Skeletal muscle cell (primary cell): Measurements from ENCODE around the gene ZNF793.

ENCODE experiments used
- DNase-seq: peaks from one replicate; pipeline ENCODE4 v3.0.0-alpha.2; 2010; ENCODE audit warnings: low read depth
- H3K4me3 ChIP-seq: 2 replicates; pipeline ENCODE4 v1.5.1; 2011; ENCODE audit warnings: low read depth, mild to moderate bottlenecking, control low read depth, low read length, moderate library complexity

ZNF793 gene

DNA sequence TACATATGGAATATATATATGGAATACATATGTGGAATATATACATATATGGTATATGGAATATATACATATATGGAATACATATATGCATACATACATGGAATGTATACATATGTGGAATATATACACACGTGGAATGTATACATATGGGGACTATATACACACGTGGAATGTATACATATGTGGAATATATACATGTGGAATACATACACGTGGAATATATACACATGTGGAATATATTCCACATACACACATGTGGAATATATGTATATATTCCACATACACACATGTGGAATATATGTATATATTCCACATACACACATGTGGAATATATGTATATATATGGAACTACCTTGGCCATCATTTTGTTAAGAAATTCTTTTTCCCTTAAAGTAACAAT is 56.8 kb downstream of the ZNF793 start:
- H3K4me3 ChIP-seq = no peak overlapping the region
- DNase-seq = no peak

DNA sequence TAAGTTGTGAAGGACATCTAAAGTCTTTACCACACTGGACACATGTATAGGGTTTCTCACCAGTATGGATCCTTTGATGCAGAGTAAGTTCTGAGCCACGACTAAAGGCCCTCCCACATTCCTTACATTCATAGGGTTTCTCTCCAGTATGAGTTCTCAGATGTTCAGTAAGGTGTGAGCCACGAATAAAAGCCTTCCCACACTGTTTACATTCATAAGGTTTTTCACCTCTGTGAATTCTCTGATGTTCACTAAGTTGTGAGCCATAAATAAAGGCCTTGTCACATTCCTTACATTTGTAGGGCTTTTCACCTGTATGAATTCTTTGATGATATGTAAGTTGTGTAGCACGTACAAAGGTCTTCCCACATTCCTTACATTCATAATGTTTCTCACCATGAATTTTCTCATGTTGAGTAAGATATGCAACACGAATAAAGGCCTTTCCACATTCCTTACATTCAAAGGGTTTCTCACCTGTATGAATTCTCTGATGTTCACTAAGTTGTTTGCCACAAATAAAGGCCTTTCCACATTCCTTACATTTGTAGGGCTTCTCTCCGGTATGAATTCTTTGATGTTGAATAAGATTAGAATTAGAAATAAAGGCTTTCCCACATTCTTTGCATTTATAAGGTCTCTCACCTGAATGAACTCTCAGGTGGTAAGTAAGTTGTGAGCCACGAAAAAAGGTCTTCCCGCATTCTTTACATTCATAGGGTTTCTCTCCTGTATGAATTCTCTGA is 58.1 kb downstream of the ZNF793 start:
- H3K4me3 ChIP-seq = no peak overlapping the region

DNA sequence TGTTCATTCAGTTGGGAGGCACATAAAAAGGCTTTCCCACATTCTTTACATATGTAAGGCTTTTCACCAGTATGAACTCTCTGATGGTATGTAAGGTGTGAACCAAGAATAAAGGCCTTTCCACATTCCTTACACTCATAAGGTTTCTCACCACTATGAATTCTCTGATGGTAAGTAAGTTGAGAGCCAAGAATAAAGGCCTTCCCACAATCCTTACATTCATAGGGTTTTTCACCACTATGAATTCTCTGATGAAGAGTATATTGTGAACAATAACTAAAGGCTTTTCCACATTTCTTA is 58.6 kb downstream of the ZNF793 start:
- DNase-seq = no peak
- no peak overlapping the region for H3K4me3 ChIP-seq

More for the DNA sequence above, 58.1 kb downstream of the ZNF793 start:
- DNase-seq = no peak

DNA sequence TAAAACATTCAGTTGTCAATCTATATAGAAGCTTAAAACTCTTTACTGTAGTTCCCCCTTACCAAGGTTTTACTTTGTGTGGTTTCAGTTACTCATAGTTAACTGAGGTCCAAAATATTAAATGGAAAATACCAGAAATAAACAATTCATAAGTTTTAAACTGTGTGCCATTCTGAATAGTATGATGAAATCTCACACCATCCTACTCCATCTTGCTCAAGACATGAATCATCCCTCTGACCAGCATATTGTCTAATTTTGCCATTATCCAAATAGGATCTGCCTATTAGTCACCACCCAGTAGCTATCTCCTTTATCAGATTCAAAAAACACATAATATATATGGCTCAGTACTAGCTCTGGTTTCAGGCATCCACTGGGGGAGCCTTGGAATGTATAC is 65.5 kb downstream of the ZNF793 start:
- DNase-seq = peak; percentile 36
- H3K4me3 ChIP-seq = no peak overlapping the region

DNA sequence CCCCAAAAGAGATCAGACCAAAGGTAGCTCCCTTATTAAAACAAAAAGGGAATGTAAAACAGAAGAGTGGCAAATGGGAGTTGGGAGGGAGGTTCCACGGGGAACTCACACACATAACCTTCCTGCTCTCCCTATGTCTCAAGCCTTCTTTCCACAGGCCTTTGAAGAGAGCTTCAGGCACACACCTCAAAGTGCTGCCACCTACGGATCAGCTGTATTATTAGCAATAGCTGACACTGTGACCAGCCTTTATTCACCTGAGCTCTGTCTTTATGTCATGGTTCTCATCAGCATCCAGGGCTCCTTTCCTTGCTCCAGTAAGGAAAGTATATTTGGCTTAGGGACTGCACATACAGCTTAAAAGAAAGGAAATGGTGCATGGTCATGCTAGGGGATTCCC is 76.6 kb downstream of the ZNF793 start:
- H3K4me3 ChIP-seq = no peak overlapping the region
- no peak for DNase-seq
